Putamen (tissue), 1 donor: ENCODE data around the gene ABCE1.
A peak's percentile ranks its signal among the peaks of the same experiment; 100 is the strongest.

Experiments used
- DNase-seq: peaks from one replicate; pipeline ENCODE4 v3.0.0-alpha.2; 2016; ENCODE audit warnings: low spot score

The ABCE1 gene

DNA sequence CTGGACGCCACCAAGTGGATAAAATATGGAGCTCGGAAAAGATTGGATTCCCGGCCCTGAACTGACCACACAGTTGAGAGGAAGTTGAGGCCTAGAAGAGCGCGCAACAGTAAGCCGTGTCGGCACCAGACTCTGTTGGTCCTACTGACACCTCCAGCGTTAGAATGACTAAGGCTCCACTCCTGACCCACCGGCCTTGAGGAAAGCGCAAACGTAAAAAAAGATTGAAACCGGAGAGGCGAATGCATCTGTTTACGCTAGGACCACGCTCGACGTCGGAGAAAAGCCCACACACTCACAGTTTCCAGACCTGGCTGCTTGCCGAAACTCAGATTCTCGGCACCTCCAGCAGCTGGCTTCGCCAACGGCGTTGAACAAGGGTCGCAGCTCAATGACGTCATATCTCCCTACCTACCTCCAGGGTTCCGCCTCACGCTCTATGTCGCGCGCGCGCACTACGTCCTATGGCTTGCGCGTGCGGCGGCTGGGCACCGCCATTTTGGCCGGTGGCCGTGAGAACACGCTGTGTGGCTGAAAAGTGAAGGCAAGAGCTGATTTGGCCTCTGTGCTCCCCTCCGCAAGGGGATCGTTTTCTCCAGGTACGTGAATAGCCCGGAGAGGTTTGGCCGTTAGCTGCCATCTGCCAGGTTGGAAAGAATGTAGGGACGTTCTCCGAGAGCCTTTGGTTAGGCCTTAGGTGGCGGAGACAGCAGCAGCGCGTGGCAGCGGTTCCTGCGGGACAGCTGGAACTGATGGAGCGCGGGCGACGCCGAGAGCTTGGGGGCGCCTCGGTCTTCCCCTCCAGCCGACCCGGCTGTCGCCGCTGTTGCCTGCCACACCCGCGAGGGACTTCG lies at the start of gene ABCE1, which contains the start of gene ANAPC10:
Gene ABCE1, plus strand, starts transcription at position 491 of the 854 bp plus-strand sequence. CDS start 6,102 bp downstream, outside the sequence.
Gene ANAPC10, minus strand, starts transcription at position 376 of the 854 bp plus-strand sequence. CDS start 2,097 bp downstream, outside the sequence.
- peak; percentile 94 for DNase-seq

DNA sequence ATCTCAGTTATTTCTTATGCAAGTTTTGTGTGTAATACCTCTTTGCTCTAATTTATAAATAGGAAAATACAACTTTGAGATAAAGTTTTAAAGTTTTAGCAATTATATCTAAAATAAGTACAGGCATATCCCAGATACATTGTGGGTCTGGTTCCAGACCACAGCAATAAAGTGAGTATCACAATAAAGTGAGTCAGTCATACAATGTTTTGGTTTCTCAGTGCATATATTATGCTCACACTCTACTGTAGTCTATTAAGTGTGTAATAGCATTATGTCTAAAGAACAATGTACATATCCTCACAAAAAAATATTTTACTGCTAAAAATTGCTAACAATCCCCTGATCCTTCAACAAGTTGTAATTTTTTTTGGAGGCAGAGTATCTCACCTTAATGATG lies 49.3 kb upstream of the ABCE1 start:
- no peak for DNase-seq

DNA sequence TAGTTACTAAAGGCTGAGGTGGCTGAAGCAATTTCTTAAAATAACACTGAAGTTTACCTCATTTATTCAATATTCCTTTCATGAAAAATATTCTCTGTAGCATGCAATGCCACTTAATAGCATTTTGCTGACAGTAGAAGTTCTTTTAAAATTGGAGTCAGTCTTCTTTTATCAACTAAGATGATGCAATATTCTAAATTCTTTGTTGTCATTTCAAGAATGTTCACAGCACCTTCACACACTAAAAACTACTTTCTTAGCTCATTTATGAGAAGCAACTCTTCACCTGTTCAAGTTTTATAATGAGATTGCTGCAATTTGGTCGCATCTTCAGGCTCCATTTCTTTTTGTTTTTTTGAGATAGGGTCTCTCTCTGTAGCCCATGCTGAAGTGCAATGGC lies 48.9 kb upstream of the ABCE1 start:
- no peak for DNase-seq

DNA sequence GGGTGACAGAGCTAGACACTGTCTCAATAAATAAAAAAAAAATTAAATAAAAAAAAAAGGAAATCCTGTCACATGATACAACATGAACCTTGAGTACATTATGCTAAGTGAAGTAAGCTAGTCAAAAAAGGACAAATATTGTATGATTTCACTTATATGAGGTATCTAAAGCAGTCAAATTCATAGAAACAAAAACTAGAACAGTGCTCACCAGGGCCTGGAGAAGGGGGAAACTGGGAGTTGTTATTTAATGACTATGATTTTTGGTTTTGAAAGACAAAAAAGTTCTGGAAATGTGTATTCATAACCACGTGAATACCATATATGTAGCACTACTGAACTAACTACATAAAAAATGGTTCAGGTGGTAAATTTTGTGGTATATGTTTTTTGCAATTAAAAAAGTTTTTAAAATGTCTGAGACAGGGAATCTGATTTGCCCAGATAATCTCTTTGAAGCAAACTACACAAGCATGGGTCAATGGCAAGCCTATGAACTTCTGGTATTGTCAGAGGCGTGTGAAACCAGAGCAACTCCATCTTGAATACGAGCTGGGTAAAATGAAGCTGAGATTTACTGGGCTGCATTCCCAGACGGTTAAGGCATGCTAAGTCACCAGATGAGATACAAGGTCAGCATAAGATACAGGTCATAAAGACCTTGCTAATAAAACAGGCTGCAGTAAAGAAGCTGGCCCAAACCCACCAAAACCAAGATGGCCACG lies 42.4 kb upstream of the ABCE1 start:
- no peak for DNase-seq

DNA sequence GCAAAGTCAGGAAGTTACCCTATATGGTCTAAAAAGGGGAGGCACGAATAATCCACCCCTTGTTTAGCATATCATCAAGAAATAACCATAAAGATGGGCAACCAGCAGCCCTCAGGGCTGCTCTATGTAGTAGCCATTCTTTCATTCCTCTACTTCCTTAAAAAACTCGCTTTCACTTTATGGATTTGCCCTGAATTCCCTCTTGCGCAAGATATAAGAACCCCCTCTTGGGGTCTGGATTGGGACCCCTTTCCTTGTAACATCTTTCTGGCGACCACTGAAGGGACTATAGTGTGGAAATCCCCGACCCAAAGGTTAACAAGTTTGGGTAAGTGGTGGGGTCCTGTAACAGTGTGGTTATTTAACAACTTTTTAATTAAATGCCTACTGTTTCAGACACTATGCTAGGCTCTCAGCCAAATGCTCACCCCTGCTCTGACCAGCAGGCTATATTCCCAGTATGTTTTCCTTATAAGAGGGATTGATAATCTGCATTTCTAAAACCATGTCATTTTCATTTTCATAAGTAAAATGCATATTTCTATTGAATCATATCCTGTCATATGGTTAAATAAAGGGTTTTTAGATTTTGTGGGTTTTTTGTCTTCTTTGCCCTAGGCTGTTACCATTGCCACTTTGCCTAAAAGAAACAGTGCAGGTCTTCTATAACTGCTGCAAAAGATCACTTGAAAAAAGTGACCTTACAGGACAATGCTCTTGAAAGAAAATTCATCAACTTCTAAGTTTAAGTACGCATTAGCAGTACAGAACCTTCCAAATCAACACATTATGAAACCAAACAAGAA lies 41.6 kb upstream of the ABCE1 start:
- no peak for DNase-seq

DNA sequence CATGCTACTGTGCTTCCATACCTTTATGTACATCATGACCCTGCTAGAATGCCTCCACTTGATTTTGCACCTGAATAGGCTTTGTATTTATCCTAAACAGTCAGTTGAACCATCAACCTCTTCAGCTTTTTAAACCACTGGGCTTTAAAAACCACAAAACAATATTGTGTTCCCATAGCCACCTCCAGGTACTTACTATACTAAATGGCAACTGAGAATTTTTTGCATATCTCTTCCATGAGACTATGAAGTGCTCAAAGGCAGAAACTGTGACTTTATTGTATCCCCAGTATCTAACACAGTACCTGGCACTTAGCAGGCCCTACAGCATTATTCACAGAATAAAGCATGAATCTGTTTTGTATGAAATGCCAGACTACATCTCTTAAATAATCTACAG lies 39.9 kb upstream of the ABCE1 start:
- DNase-seq: no peak

DNA sequence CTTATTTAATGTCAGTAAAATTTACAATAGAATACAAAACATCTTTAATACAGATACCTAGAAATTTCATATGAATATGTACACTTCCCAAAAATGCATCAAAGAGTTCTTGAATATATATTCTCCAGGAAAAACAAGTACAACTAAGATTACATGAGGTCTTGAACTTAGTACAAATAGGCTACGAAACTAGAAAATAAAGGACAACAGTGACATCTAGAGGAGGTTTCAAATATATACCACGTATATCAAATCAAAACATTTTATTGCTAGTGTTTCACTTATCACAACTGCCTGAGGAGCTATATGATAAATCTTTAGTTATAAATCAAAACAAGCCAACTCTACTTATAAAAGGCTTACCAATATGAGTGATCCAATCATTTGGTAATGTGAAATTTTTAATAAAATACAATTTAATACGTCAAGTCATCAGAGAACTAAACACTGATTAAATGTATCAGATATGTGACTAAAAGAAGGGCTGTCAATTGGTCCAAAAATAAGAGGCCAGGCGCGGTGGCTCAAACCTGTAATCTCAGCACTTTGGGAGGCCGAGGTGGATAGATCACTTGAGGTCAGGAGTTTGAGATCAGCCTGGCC lies 36.7 kb upstream of the ABCE1 start:
- DNase-seq: peak; percentile 19

DNA sequence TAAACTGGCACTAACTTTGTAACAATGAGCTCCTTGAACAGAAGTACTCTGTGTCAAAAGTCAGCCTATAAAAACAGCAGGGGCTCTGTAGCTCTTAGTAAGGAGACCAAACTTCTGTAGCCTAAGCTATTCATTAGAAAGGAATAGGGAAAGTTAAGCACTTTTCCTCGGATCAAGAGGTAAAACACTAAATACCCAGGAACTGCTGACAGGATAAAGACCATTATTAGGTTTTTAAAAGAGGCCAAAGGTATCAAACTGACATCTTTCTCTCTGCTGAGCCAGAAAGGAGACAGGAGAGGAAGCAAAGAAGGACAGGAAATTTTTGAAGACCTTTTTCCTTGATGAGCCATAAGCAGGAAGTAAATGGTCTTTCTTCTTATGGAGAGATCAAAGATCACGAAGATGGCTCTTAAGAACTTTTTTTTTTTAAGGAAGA lies 32.0 kb upstream of the ABCE1 start:
- DNase-seq: no peak

DNA sequence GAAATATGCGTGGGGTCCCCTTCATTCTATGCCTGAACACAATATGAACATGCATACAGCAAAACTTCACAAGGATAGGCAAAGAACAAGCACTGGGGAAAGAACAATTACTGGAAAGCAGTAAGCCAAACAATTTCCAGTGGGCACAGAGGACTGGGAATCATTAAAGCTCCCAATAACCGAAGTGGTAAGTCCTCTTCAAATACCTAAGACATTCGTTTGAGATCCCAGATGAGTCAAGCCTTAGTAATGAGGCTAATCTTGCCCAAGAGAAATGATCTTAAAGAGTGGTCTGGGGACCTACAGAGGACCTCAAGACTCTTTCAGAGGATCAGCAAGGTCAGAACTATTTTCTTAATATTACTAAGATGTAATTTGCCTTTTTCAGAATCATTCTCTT lies 28.8 kb upstream of the ABCE1 start:
- no peak for DNase-seq

DNA sequence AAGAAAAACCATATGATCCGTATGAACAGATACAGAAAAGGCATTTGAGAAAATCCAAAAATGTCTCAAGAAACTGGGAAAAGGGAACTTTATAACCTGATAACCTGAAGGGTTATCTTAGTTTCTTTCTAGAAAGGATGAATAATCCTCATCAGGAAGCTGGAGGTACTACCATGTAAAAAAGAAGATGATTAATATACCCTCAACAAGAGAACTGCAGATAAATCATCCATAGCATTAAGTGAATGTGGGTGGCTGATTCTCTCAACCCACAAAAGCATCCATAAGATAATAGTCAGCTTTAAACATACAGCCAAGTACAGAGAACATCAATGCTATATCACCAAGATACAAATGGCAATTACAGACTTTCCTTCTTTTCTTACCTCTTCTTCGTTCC lies 26.6 kb upstream of the ABCE1 start:
- peak; percentile 2 for DNase-seq

DNA sequence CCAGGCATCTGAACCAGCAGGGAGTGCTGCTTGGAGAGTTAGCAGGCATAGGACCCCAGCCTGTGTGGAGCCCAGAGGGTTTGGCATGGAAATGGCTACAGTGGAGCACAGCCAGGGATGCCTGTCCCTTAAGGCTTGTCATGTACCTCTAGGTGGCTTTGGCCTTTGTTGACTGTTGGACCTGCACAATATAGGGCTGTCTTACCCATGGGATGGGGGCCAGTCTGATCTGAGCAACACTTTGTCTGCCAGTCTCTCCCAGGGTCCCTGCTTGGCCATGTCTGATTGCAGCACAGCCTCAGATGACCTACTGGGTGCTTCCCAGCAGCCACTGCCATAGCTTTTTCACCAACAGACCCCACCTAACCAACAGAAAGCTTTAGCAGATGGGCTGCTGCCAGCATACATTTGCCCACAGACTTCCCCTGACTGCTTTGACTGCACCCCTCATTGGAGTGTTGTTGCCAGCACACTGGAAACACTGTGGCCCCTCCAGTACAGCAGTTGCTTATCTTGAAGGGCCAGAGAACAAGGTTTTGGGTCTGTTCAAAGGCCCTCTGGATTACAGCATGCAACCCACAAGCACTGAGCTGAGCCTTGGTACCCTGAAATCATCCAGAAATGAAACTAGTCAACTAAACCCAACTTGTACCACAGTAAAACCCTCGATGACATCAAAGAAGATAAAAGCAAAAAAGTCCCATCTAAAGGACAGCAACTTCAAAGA lies 22.2 kb upstream of the ABCE1 start:
- DNase-seq: no peak

DNA sequence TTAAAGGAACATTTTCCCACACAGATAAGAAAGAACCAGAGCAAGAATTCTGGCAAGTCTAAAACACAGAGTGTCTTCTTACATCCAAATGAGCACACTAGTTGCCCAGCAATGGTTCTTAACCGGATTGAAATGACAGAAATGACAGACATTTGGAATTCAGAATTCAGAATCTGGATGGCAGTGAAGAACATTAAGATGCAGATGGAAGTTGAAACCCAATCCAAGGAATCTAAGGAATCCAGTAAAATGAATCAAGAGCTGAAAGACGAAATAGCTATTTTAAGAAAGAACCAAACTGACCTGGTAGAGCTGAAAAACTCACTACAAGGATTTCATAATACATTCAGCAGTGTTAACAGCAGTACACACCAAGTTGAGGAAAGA lies 21.6 kb upstream of the ABCE1 start:
- DNase-seq: no peak

DNA sequence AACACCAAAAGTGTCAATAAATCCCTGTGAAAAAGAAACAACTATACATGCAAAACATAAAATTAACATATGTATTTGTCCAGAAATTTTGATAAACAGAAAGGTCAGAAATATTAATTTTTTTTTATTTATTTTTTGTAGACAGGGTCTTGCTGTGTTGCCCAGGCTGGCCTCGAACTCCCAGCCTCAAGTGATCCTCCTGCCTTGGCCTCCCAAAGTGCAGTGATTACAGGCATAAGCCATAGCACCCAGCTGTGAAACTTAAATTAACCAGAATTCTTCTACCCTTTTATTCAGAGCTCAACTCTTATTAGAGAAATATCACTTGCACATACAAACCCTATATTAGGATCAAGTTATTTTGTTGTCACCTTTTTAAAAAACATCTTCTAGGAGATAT lies 16.4 kb upstream of the ABCE1 start:
- no peak for DNase-seq

DNA sequence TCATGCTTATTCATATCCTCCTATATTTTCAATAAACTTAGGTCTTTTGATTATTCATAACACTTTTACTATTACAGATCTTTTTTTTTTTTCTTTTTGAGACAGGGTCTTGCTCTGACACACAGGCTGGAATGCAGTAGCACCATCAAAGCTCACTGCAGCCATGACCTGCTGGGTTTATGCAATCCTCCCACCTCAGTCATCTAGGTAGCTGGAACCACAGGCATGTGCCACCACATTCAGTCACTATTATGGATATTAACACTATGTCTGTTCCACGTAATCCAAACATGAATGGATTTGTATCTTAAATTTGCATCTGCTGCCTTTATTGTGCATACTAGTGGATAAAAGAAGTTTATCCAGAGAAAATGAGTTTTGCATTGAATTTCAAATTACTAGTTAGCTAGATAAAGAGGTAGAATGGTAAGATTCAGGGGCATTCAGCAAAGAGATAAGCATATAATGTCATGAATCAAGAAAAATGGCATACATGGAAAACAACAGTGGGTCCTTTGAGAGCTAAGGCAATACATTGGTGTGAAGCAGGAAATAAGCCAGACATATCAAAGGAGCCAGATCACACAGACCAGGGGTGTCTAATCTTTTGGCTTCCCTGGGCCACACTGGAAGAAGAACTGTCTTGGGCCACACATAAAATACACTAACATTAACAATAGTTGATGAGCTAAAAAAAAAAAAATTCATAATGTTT lies 14.1 kb upstream of the ABCE1 start:
- DNase-seq: no peak

DNA sequence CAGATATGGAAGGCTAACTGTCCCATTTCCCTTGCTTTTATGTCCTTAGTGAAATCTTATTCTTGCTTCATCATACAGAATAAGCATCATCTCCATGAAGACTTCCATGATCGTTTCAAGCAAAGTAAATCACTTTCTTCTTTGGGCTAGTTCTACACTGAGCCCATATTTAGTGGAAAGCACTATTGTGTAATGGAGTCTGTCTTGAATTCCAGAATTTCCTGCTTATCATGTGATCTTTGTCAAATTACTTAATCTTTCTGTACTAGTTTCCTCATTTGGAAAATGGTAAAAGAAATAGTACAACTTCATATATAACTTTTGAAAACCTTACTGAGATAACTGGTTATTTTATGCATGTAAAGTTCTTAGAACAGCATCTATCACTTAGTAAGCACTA lies 7.7 kb upstream of the ABCE1 start:
- DNase-seq: no peak

DNA sequence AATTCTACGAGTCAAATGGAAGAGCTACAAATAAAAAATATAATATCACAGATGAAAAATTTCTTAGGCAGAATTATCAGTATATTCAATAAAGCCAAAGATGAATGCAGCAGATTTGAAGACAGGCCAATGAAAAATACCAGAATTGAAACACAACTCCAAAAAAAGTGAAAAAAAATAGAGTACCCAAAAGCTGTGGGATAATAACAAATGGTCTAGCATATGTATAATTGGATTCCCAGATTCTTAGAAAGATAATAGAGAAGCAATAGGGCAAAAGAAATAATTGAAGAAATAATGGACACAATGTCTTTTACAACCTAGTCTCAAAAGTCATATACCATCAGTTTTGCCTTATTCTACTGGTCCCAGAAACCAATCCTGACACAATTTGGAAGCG lies 4.5 kb upstream of the ABCE1 start:
- DNase-seq: no peak

DNA sequence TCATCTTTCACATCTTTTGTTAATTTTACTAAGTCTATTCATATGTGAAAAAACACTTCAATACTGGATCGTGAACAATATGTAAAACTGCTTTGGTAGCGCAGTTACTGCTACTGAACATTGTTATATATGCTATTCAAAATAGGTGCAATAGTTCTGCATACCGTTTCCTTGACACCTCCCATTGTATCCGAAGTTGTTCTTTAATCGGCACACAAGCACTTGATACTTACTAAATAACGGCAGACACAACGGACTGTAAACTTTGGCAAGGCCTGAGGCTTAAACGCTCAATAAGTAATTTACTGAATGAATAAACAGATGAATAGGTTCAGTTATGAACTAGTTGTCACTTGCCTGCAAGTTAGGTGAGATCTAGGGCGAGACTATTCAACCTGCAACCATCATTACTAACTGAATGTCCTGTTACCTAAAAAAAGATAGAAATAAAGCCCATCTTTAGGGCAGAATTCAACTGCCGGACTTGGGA lies 735 bp upstream of the ABCE1 start:
- no peak for DNase-seq

DNA sequence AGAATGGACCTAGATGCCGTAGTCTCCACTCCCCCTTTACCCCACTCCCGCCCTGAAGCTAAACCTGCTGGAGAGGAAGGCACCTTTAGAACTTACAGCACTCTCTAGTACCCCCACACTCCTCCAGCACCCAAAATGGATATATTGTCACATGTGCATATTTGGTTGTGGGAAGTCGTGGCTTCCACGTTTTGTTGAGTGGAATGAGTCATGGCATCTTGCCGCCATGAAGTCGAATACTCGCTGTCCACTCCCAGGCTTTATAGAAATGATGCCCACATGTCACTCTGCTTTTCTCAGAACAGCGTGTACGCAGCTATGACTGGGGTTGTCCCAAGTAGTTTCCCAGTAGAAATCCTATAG lies 545 bp downstream of the ABCE1 start:
- peak; percentile 49 for DNase-seq

DNA sequence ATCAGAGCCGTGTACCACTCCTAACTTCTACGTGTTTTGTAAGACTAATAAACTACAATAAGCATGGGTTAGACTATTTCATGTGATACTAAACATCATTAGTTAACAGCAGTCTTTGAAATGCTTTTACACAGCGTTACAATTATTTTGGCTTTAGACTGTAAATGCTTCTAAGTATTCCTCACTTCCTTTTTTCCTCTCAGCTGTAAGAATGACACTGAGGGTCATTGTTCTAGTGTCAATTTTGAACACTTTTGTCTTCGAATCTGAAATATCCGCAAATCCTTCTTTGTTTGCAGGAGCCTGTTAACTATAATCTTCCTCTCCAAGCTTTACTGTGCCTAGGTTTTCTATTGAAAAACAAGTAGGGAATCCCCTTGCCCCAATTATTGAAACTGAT lies 1.5 kb downstream of the ABCE1 start:
- DNase-seq: no peak

DNA sequence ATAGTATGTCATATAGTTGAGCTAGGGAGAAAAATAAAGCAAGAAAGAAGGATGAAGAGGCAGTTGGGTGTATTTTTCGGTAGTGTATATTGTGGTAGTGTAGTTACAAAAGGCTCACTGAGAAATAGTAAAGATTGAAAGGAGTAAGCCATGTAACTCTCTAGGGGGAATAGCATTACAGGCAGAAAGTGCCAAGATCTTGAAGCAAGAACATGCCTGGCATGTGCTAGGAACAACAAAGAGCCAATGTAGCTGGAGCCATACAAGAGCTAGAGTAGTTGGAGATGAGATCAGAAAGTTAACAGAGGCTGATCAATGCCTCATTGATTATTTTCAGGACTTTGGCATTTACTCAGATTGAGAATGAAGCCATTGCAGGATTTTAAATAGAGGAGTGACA lies 3.0 kb downstream of the ABCE1 start:
- no peak for DNase-seq

DNA sequence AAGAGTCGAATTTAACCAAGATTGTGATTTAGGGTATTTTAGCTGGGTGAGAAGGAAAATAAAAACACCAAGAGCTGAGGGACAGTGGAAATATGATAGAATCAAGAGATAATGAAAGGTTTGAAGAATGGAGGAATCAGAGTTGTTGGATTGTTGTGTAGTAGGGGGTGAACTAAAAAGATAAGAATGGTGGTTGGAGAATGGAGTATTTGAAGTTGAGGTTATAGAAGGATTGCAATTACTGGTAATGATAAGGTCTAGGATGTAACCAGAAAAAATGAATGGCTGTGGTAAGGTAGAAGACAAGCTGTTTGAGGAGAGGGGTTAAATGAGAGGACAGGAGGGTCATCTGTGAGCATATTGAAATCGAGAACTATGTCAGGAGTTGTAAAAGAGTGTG lies 4.5 kb downstream of the ABCE1 start:
- DNase-seq: no peak
